Amygdala (tissue), 56 donors: ENCODE results near the gene LMAN2.
"Not testable (repeated sequence)": the region's sequence is repeated elsewhere in the genome, so short reads cannot be mapped to it uniquely, and the experiment has no call there.

Experiments used
- DNase-seq, 56 donors: peaks; one replicate each; lab custom pipeline; 2025; lab: John Stamatoyannopoulos, UW

Gene LMAN2

GRCh38 chr5:177353093-177353492 lies 1.6 kb upstream of the LMAN2 start:
- no peak for DNase-seq

- DNase-seq = no peak
Measured at GRCh38 chr5:177350776-177351391, 584 bp downstream of the LMAN2 start.

- DNase-seq = no peak
Measured at GRCh38 chr5:177349762-177350161, 1.7 kb downstream of the LMAN2 start.

- DNase-seq = no peak
Measured at GRCh38 chr5:177349362-177349647, 2.2 kb downstream of the LMAN2 start.

GRCh38 chr5:177347699-177348098 lies 3.8 kb downstream of the LMAN2 start:
- DNase-seq = no peak

GRCh38 chr5:177346820-177347219 lies 4.6 kb downstream of the LMAN2 start:
- no peak for DNase-seq

GRCh38 chr5:177344891-177345290 lies 6.6 kb downstream of the LMAN2 start:
- no peak for DNase-seq

- no peak for DNase-seq
Measured at GRCh38 chr5:177343777-177344176, 7.7 kb downstream of the LMAN2 start.

- not testable (repeated sequence) for DNase-seq
Measured at GRCh38 chr5:177343000-177343399, 8.5 kb downstream of the LMAN2 start.

- DNase-seq = no peak
Measured at GRCh38 chr5:177339107-177339638, 12.3 kb downstream of the LMAN2 start.

- DNase-seq = no peak
Measured at GRCh38 chr5:177338251-177339106, 13.0 kb downstream of the LMAN2 start.

GRCh38 chr5:177336603-177337494 lies 14.6 kb downstream of the LMAN2 start:
- DNase-seq = no peak

GRCh38 chr5:177336112-177336511 lies 15.4 kb downstream of the LMAN2 start:
- DNase-seq = no peak

- no peak for DNase-seq
Measured at GRCh38 chr5:177335701-177336065, 15.8 kb downstream of the LMAN2 start.

GRCh38 chr5:177334781-177335700 lies 16.4 kb downstream of the LMAN2 start:
- DNase-seq = no peak

GRCh38 chr5:177334155-177334551 lies 17.3 kb downstream of the LMAN2 start:
- no peak for DNase-seq

GRCh38 chr5:177333420-177334154 lies 17.9 kb downstream of the LMAN2 start:
- no peak for DNase-seq

GRCh38 chr5:177332896-177333260 lies 18.6 kb downstream of the LMAN2 start:
- no peak for DNase-seq
